ENCODE measurements around the gene PTER. TPM values are rescaled to one million over a fixed set of nuclear protein-coding genes. Genes with fewer than 3 reads are reported as not detected.

Gene PTER
- total RNA-seq, 6 donors from 2014 or later, result 7.8 to 30.0 (median 16.4) TPM

DNA sequence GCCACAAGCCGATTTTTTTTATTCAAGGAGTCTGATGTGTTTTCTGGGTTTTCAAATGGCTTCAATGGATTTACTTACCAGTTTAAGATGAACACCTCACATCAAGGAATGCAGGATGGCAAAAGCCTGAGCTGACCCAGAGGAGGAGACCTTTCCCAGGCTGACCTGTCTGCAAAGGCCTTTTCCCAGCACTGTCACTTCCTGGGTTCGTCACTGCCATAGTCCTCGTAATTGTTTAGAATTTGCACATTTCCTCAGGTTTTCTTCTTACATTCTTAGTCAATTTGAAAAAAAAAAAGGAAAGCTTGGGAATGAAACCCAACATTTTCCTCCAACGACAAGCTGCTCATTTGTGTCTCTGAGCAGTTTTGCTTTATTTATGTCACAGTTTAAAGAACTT is 42.0 kb downstream of the PTER start:
- H3K4me3 ChIP-seq, result no peak overlapping the region
- H3K4me1 ChIP-seq, result no peaks in the 10 kb centered on the region
- no peaks in the 10 kb centered on the region for H3K27me3 ChIP-seq
- TF ChIP-seq POLR2AphosphoS5 (IDR thresholded peaks at IDR 0.05) (no peak), POLR2A (IDR thresholded peaks at IDR 0.05) (no peak), EP300 (IDR thresholded peaks at IDR 0.05) (no peak)
- TF ChIP-seq, protein P1, sequence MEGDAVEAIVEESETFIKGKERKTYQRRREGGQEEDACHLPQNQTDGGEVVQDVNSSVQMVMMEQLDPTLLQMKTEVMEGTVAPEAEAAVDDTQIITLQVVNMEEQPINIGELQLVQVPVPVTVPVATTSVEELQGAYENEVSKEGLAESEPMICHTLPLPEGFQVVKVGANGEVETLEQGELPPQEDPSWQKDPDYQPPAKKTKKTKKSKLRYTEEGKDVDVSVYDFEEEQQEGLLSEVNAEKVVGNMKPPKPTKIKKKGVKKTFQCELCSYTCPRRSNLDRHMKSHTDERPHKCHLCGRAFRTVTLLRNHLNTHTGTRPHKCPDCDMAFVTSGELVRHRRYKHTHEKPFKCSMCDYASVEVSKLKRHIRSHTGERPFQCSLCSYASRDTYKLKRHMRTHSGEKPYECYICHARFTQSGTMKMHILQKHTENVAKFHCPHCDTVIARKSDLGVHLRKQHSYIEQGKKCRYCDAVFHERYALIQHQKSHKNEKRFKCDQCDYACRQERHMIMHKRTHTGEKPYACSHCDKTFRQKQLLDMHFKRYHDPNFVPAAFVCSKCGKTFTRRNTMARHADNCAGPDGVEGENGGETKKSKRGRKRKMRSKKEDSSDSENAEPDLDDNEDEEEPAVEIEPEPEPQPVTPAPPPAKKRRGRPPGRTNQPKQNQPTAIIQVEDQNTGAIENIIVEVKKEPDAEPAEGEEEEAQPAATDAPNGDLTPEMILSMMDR (IDR thresholded peaks at IDR 0.05), result no peak
- WGBS, 2 donors, result 87 to 91% methylated on average over 4 of the region's 4 CpGs
- ATAC-seq (ENCODE audit: low FRiP score in 2 of 2), result no peak
- no peak for DNase-seq
- H3K9me3 ChIP-seq, result no peaks in the 10 kb centered on the region
- H3K27ac ChIP-seq, result no peak overlapping the region
- no peaks in the 10 kb centered on the region for H3K36me3 ChIP-seq

DNA sequence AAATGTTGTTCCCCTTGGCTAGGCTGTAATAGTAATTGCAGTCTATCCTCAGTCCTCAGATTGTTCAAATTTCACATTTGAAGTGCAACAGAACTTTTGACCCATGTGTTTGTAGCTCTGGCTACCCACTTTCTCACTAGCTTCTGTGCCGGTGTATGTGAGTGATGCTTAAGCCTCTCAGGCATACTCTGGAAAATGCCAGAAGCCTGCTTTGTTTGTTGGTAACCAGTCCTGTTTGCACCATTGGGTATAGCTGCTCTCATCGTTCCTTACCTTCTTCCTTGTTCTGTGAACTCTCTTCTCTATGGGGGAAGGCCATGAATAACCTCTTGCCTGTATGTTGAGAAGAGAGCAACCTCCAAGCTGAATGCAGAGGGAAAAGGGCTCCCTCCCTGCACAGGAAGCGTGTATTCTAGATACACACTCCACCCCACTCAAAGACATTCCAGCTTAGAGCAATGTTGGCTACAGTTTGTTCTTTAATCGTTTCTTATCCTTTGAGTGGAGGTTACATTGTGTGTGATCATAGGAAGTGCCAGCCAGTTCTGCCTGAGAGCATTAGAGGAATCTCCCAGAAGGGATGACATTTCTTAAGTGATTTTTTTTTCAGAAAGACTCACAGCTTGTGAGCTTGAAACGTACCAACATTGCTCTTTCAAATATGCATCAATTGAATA is 44.4 kb downstream of the PTER start:
- no peak for TF ChIP-seq EP300 (IDR thresholded peaks at IDR 0.05)
- no peak for TF ChIP-seq POLR2AphosphoS5 (IDR thresholded peaks at IDR 0.05)
- TF ChIP-seq POLR2A (IDR thresholded peaks at IDR 0.05), result no peak
- TF ChIP-seq, protein P1 (IDR thresholded peaks at IDR 0.05), result no peak
- Histone ChIP-seq H3K36me3 (peaks cover 0 to 5% (median 0%) of the 10 kb centered on the region in 4 donors), H3K4me3 (no peak overlapping the region), H3K9me3 (no peaks in the 10 kb centered on the region), H3K4me1 (no peaks in the 10 kb centered on the region), H3K27me3 (no peaks in the 10 kb centered on the region), H3K27ac (no peak overlapping the region)
- DNase-seq (no peak), ATAC-seq (ENCODE audit: low FRiP score in 2 of 2) (peak in 1 of 2 donors; percentile 24)
- 55 to 68% methylated on average over 5 of the region's 5 CpGs for WGBS, 2 donors

DNA sequence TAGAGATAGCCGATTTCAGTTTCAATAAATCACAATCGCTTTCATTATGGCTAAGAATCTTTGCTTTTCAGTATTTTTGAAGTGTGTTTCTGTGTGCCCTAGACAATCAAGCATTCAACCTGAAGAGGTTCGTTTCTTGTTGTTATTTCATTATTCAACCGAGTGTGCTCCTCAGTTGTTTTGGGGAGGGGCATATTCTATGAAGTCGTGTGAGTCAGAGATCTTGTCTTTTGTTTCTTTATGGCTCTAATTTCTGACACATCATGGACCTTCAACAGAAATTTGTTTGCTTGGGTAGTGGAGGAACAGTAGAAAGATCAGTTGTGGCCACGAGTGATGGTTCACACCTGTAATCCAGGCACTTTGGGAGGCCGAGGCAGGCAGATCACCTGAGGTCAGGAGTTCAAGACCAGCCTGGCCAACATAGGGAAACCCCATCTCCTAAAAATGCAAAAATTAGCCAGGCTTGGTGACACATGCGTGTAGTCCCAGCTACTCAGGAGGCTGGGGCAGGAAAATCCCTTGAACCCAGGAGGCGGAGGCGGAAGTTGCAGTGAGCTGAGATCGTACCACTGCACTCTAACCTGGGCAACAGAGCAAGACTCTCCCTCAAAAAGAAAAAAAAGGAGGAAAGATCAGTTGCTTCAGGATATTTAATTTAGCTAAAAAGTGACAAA is 46.6 kb downstream of the PTER start:
- H3K36me3 ChIP-seq, result peaks cover 0 to 23% (median 3%) of the 10 kb centered on the region in 4 donors
- ATAC-seq (ENCODE audit: low FRiP score in 2 of 2) (no peak), DNase-seq (no peak)
- H3K27me3 ChIP-seq, result no peaks in the 10 kb centered on the region
- H3K4me3 ChIP-seq, result no peak overlapping the region
- WGBS, 2 donors, result 90 to 93% methylated on average over 11 of the region's 11 CpGs
- TF ChIP-seq POLR2A (IDR thresholded peaks at IDR 0.05) (no peak), POLR2AphosphoS5 (IDR thresholded peaks at IDR 0.05) (no peak), EP300 (IDR thresholded peaks at IDR 0.05) (no peak)
- TF ChIP-seq, protein P1 (IDR thresholded peaks at IDR 0.05), result no peak
- H3K27ac ChIP-seq, result no peak overlapping the region
- no peaks in the 10 kb centered on the region for H3K4me1 ChIP-seq
- no peaks in the 10 kb centered on the region for H3K9me3 ChIP-seq

DNA sequence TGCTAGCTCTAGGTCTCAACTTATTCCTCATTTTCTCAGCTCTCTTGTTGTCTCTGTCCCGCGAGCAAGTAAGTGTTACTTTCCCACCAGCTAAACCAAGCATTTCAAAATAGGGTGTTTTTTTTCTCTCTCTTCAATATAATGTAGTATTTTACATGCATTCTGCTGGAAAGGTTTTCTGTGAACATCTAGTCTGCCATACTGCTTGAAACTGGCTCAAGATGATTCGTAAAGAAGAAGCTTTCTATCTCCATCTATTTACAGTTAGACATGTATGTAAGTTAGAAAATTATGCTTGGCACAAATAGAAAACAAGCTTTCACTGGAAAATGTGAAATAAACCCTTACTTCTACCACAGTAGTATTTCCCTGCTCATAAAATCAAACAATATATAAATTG is 53.7 kb downstream of the PTER start:
- peaks cover 0 to 26% (median 5%) of the 10 kb centered on the region in 4 donors for H3K36me3 ChIP-seq

More for the DNA sequence above, 53.7 kb downstream of the PTER start:
- no peak for ATAC-seq (ENCODE audit: low FRiP score in 2 of 2)
- Histone ChIP-seq H3K9me3 (no peaks in the 10 kb centered on the region), H3K27me3 (no peaks in the 10 kb centered on the region), H3K4me3 (no peak overlapping the region), H3K27ac (no peak overlapping the region), H3K4me1 (no peaks in the 10 kb centered on the region)
- TF ChIP-seq POLR2A (IDR thresholded peaks at IDR 0.05) (no peak), POLR2AphosphoS5 (IDR thresholded peaks at IDR 0.05) (no peak), EP300 (IDR thresholded peaks at IDR 0.05) (no peak)
- TF ChIP-seq, protein P1 (IDR thresholded peaks at IDR 0.05), result no peak
- 94% methylated on average over 3 of the region's 3 CpGs for WGBS, 2 donors
- DNase-seq, result no peak

All from upper lobe of left lung (tissue), 6 donors.